Naive thymus-derived CD4-positive, alpha-beta T cell (primary cell): ENCODE measurements around the gene BDKRB2. TPM values are rescaled to one million over a fixed set of nuclear protein-coding genes. Genes with fewer than 3 reads are reported as not detected.

Source experiments
- ATAC-seq: fragments of 150-1000 bp; cut with Tn5 transposase; 2 replicates; pipeline ENCODE4 v1.10.0; 2021; ENCODE audit warnings: mild to moderate bottlenecking, moderate library complexity
- CTCF ChIA-PET: fragments of 350-600 bp; sonication (Branson Sonifier 250); formaldehyde crosslinking; loops from one replicate; lab custom pipeline; 2021; ENCODE audit warnings: antibody characterized with exemption; lab: Charles Lee
- POLR2A ChIA-PET: fragments of 350-600 bp; sonication (Branson Sonifier 250); formaldehyde crosslinking; loops from one replicate; lab custom pipeline; 2021; ENCODE audit warnings: antibody characterized with exemption, inconsistent platforms; lab: Charles Lee
- DNase-seq, 9 donors: peaks; one replicate each; pipeline versions ENCODE4 v3.0.0 to v3.0.0-alpha.2; 2020 to 2022; ENCODE audit warnings: mixed read lengths in 1 of 9
- H3K27ac ChIP-seq: one replicate; pipeline ENCODE4 v1.7.0; 2013; ENCODE audit warnings: mild to moderate bottlenecking, low read depth, low read length, moderate library complexity
- H3K27me3 ChIP-seq, 2 donors: one replicate each; pipeline ENCODE4 v1.7.0; 2013; ENCODE audit warnings: low read length in 2 of 2, mild to moderate bottlenecking in 2 of 2, moderate library complexity in 2 of 2; ENCODE audit not compliant: control insufficient read depth in 2 of 2, insufficient read depth in 2 of 2
- H3K36me3 ChIP-seq, 3 experiments: 1 replicate in 2 of 3; 2 replicates in 1 of 3; pipeline ENCODE4 v1.7.0; 2013; ENCODE audit warnings: low read length in 3 of 3, mild to moderate bottlenecking in 3 of 3, moderate library complexity in 1 of 3; ENCODE audit not compliant: insufficient read depth in 3 of 3, control insufficient read depth in 2 of 3
- H3K4me1 ChIP-seq, 2 donors: one replicate each; pipeline ENCODE4 v1.7.0; 2013; ENCODE audit warnings: low read length in 2 of 2, mild to moderate bottlenecking in 2 of 2, moderate library complexity in 1 of 2; ENCODE audit not compliant: control insufficient read depth in 2 of 2, insufficient read depth in 2 of 2
- H3K4me3 ChIP-seq: 2 replicates; pipeline ENCODE4 v1.7.0; 2013; ENCODE audit warnings: mild to moderate bottlenecking, low read length
- H3K9me3 ChIP-seq, 3 experiments: 1 replicate in 2 of 3; 2 replicates in 1 of 3; pipeline ENCODE4 v1.7.0; 2013; ENCODE audit warnings: low read length in 3 of 3; ENCODE audit not compliant: control insufficient read depth in 2 of 3
- H3K27ac Mint-ChIP-seq, 9 donors: one replicate each; pipeline ENCODE4 v1.8.0; 2020 to 2022; ENCODE audit warnings: mixed read lengths in 9 of 9, mild to moderate bottlenecking in 8 of 9, moderate library complexity in 5 of 9, inconsistent platforms in 2 of 9
- H3K27me3 Mint-ChIP-seq, 5 donors: one replicate each; pipeline ENCODE4 v1.8.0; 2021 to 2022; ENCODE audit warnings: mixed read lengths in 5 of 5, mild to moderate bottlenecking in 1 of 5
- H3K36me3 Mint-ChIP-seq, 5 donors: one replicate each; pipeline ENCODE4 v1.8.0; 2020 to 2022; ENCODE audit warnings: mixed read lengths in 5 of 5, mild to moderate bottlenecking in 3 of 5, inconsistent platforms in 1 of 5
- H3K4me1 Mint-ChIP-seq, 7 donors: one replicate each; pipeline ENCODE4 v1.8.0; 2020 to 2022; ENCODE audit warnings: mixed read lengths in 7 of 7, mild to moderate bottlenecking in 3 of 7, inconsistent platforms in 1 of 7
- H3K4me3 Mint-ChIP-seq, 10 donors: one replicate each; pipeline ENCODE4 v1.8.0; 2020 to 2022; ENCODE audit warnings: mild to moderate bottlenecking in 10 of 10, mixed read lengths in 10 of 10, moderate library complexity in 6 of 10, inconsistent platforms in 2 of 10
- H3K9me3 Mint-ChIP-seq, 11 donors: one replicate each; pipeline ENCODE4 v1.8.0; 2020 to 2022; ENCODE audit warnings: mixed read lengths in 11 of 11, mild to moderate bottlenecking in 4 of 11, inconsistent platforms in 1 of 11, moderate library complexity in 1 of 11
- intact Hi-C, 2 donors: fragments of 100-400 bp; cut with micrococcal nuclease; formaldehyde crosslinking; loops; one replicate each; pipeline ENCODE4 v1.15.1; 2023
- polyA plus RNA-seq, 2 donors: library from polyadenylated mRNA; unstranded; fragments of 300-500 nt; fragmentation: Illumina TruSeq; gene quantifications; one replicate each; pipeline ENCODE4 v1.2.3, GENCODE V29; 2021
- total RNA-seq, 6 experiments: library from RNA in 5 of 6; stranded (reverse) in 5 of 6; gene quantifications; 1 replicate in 5 of 6; 2 replicates in 1 of 6; pipeline ENCODE4 v1.2.3 and lab custom pipeline; 2021 to 2026

Gene BDKRB2
- total and polyA plus RNA-seq, 7 experiments from 2014 or later = 0.08 TPM; not detected in 6

DNA sequence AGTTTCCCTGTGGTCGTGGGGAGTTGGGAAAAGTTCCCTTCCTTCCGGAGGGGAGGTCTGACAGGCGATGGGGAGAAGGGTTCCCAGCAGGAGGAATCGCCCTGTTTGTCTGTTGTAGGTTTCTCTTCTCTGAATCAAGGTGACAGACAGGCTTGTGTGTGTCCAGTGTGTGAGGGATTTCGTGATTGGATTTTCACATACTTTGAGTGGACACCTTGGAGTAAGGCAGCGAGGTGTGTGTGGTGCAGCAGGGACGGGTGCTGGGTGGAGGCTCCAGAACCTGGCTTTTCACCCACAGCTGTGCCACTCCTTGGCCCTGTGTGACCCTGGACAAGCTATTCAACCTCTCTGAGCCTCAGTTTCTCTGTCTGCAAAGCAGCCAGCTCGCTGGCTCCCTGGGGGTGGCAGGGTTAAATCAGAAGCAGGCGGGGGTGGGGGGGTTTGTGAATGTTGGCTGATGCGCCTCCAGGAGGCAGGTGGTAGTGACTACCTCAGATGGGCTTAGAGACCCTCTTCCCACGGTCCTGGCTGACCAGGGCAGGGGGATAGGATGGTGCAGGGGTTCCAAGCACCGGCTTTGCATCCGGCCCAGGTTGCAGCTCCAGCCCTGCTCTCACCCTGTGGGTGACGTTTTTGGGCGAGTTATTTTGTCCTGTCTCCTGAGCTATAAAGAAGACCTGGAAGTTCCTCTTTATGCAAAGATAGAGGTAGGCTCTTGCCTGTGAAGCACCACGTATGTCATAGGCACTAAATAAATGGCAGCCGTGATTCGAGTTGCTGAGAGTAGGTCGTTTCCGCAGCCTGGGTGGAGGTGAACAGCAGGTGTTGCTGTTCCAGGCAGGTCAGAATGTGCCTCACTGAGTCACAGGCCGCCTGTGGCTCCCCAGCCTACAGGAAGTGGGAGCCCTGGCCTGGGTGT is 679 bp downstream of the BDKRB2 start:
- H3K36me3 ChIP-seq = no peaks in the 10 kb centered on the region
- Mint-ChIP-seq H3K36me3 (peaks cover 0 to 1% (median 0%) of the 10 kb centered on the region in 5 donors), H3K9me3 (peaks cover 0 to 2% (median 0%) of the 10 kb centered on the region in 11 donors), H3K4me1 (peaks cover 0 to 12% (median 7%) of the 10 kb centered on the region in 7 donors), H3K4me3 (peak overlapping the region in 3 of 10 donors; percentile 48 to 60 (median 56)), H3K27ac (no peak overlapping the region), H3K27me3 (peaks cover 25 to 41% (median 28%) of the 10 kb centered on the region in 5 donors)
- no peaks in the 10 kb centered on the region for H3K4me1 ChIP-seq
- H3K4me3 ChIP-seq = no peak overlapping the region
- no peaks in the 10 kb centered on the region for H3K9me3 ChIP-seq
- ChIA-PET CTCF (interaction anchor here (1.2 kb wide), 1 partner anchor 91 kb away, joined by 7 read pairs; no protein-coding TSS in a partner anchor), POLR2A (no interaction called here)
- peaks cover 0 to 5% of the 10 kb centered on the region in 2 donors for H3K27me3 ChIP-seq
- DNase-seq (no peak), ATAC-seq (no peak)
- intact Hi-C loops = no loop called here
- H3K27ac ChIP-seq = no peak overlapping the region

DNA sequence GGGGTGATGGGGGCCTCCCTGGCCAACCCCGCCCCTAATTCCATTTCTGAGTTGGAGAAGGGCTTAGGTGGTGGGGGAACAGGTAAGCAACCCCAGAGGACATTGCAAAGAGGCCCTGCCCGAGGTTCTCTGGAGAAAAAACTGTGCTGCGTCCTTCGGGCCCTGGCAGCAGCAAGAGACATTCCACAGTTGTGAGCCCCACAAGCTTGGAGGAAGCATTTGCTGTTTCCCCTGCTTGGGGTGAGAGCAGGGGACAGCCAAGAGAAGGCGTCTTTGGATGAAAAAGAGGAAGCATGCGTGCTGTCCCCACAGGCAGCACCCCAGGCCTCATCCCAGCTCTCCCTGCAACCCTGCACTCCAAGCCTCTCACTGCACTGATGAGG is 1.3 kb downstream of the BDKRB2 start:
- no peak for ATAC-seq
- no peaks in the 10 kb centered on the region for H3K9me3 ChIP-seq
- H3K4me1 ChIP-seq = no peaks in the 10 kb centered on the region
- CTCF ChIA-PET = no interaction called here
- no peak overlapping the region for H3K4me3 Mint-ChIP-seq
- DNase-seq = no peak
- H3K27ac Mint-ChIP-seq = no peak overlapping the region
- peaks cover 0 to 2% (median 0%) of the 10 kb centered on the region in 11 donors for H3K9me3 Mint-ChIP-seq
- peaks cover 0 to 1% (median 0%) of the 10 kb centered on the region in 5 donors for H3K36me3 Mint-ChIP-seq
- POLR2A ChIA-PET = no interaction called here
- H3K4me1 Mint-ChIP-seq = peaks cover 0 to 12% (median 7%) of the 10 kb centered on the region in 7 donors
- no peak overlapping the region for H3K4me3 ChIP-seq
- intact Hi-C loops = no loop called here
- H3K27ac ChIP-seq = no peak overlapping the region
- peaks cover 0 to 5% of the 10 kb centered on the region in 2 donors for H3K27me3 ChIP-seq
- H3K27me3 Mint-ChIP-seq = peaks cover 25 to 45% (median 28%) of the 10 kb centered on the region in 5 donors
- no peaks in the 10 kb centered on the region for H3K36me3 ChIP-seq

DNA sequence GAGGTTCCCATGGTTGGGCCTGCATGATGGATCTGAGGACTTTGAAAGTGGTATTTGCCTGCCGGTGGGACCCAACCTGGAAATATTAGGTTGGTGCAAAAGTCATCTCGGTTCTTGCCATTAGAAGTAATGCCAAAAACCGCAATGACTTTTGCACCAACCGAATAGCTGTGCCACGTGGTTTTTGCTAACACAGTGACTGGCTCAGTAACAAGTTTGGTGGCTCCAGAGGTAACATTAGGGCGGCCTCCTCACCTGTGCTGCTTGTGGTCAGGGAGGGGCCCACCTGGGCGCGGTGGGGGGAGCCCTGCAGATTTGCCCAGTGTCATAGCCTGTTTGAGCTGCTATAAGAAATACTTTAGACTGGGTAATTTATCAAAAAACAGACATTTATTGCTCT is 1.8 kb downstream of the BDKRB2 start:
- H3K27me3 Mint-ChIP-seq = peaks cover 25 to 45% (median 28%) of the 10 kb centered on the region in 5 donors
- no peaks in the 10 kb centered on the region for H3K4me1 ChIP-seq
- peaks cover 0 to 5% of the 10 kb centered on the region in 2 donors for H3K27me3 ChIP-seq
- peaks cover 0 to 1% (median 0%) of the 10 kb centered on the region in 5 donors for H3K36me3 Mint-ChIP-seq
- intact Hi-C loops = no loop called here
- peaks cover 0 to 12% (median 7%) of the 10 kb centered on the region in 7 donors for H3K4me1 Mint-ChIP-seq
- no peak overlapping the region for H3K27ac Mint-ChIP-seq
- H3K4me3 Mint-ChIP-seq = no peak overlapping the region
- DNase-seq (no peak), ATAC-seq (no peak)
- H3K4me3 ChIP-seq = no peak overlapping the region
- no peaks in the 10 kb centered on the region for H3K36me3 ChIP-seq
- no peak overlapping the region for H3K27ac ChIP-seq
- CTCF ChIA-PET = interaction anchor here (0.6 kb wide), 1 partner anchor 163 kb away, joined by 3 read pairs; no protein-coding TSS in a partner anchor
- H3K9me3 Mint-ChIP-seq = peaks cover 0 to 4% (median 0%) of the 10 kb centered on the region in 11 donors
- POLR2A ChIA-PET = no interaction called here
- no peaks in the 10 kb centered on the region for H3K9me3 ChIP-seq

DNA sequence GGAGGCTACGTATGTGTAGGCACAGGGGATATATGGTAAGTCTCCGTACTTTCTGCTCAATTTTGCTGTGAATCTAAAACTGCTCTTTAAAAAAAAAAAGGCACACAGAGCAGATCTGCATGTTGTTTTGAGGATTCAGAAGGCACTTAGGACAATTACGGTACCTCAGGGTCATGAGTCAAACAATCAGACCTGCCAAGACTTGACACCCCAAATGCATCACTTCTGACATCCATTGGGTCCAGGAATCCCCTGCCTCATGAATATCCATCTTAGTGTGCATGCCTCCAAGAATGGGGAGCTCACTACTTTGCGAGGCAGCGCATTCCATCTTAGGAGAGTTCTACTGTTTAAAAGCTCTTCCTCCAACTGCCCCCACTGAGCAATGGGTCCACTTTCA is 3.0 kb downstream of the BDKRB2 start:
- H3K4me1 Mint-ChIP-seq = peaks cover 0 to 10% (median 7%) of the 10 kb centered on the region in 7 donors
- POLR2A ChIA-PET = no interaction called here
- intact Hi-C loops = no loop called here
- Histone ChIP-seq H3K27ac (no peak overlapping the region), H3K4me3 (no peak overlapping the region), H3K36me3 (no peaks in the 10 kb centered on the region), H3K9me3 (peaks cover 0 to 10% (median 0%) of the 10 kb centered on the region in 3 experiments), H3K27me3 (peaks cover 0 to 5% of the 10 kb centered on the region in 2 donors), H3K4me1 (no peaks in the 10 kb centered on the region)
- no peak for ATAC-seq
- CTCF ChIA-PET = no interaction called here
- peaks cover 20 to 36% (median 25%) of the 10 kb centered on the region in 5 donors for H3K27me3 Mint-ChIP-seq
- H3K36me3 Mint-ChIP-seq = peaks cover 0 to 7% (median 0%) of the 10 kb centered on the region in 5 donors
- no peak overlapping the region for H3K4me3 Mint-ChIP-seq
- H3K9me3 Mint-ChIP-seq = peaks cover 0 to 17% (median 4%) of the 10 kb centered on the region in 11 donors
- DNase-seq = no peak
- H3K27ac Mint-ChIP-seq = no peak overlapping the region

DNA sequence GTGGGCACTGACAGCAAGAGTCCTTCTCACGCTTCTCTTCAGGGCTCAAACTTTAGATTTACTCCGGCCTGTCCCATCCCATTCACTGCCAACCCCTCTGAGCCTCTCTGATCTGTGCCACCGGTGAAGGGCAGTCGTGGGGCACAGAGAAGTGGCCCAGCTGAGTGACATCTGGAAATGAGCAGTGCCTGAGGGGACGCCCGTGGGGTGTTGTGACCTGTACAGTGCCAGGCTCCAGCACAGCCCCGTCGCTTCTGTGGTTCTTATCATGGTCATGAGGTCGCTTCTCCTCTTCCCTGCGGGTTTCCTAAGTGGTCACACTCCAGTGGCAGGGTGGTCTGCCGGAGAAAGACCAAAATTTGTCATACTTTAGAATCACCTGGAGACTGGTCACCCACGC is 4.1 kb downstream of the BDKRB2 start:
- Histone ChIP-seq H3K4me3 (no peak overlapping the region), H3K27ac (no peak overlapping the region), H3K9me3 (peaks cover 0 to 10% (median 0%) of the 10 kb centered on the region in 3 experiments), H3K36me3 (no peaks in the 10 kb centered on the region), H3K27me3 (peaks cover 0 to under 1% of the 10 kb centered on the region in 2 donors), H3K4me1 (no peaks in the 10 kb centered on the region)
- ChIA-PET CTCF (no interaction called here), POLR2A (no interaction called here)
- H3K27me3 Mint-ChIP-seq = peaks cover 10 to 26% (median 22%) of the 10 kb centered on the region in 5 donors
- peaks cover 0 to 8% (median 7%) of the 10 kb centered on the region in 7 donors for H3K4me1 Mint-ChIP-seq
- no peak overlapping the region for H3K4me3 Mint-ChIP-seq
- no peak overlapping the region for H3K27ac Mint-ChIP-seq
- peaks cover 0 to 24% (median 6%) of the 10 kb centered on the region in 11 donors for H3K9me3 Mint-ChIP-seq
- ATAC-seq (no peak), DNase-seq (no peak)
- H3K36me3 Mint-ChIP-seq = peaks cover 0 to 7% (median 0%) of the 10 kb centered on the region in 5 donors
- intact Hi-C loops = no loop called here

DNA sequence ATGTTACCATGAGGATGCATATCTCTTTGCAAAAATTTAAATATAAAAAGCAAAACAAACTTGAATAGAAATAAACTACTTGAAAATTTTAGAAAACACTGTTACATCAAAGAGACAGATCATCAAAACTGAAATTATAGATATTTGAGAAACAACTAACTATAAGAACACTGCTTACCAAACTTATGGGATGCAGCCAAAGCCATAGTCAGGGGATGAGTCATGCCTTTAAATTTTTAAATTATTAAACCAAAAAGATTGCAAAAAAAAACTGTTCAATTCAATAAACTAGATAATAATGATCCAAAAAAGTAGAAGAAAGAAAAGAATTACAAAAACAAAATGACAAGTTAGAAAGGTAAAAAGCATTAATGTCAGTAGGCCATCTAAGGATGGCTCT is 7.5 kb downstream of the BDKRB2 start:
- DNase-seq (no peak), ATAC-seq (no peak)
- no peaks in the 10 kb centered on the region for H3K27me3 ChIP-seq
- peaks cover 0 to 24% (median 6%) of the 10 kb centered on the region in 11 donors for H3K9me3 Mint-ChIP-seq
- H3K4me3 ChIP-seq = no peak overlapping the region
- intact Hi-C loops = no loop called here
- H3K27ac ChIP-seq = no peak overlapping the region
- peaks cover 0 to 10% (median 0%) of the 10 kb centered on the region in 3 experiments for H3K9me3 ChIP-seq
- H3K4me1 ChIP-seq = no peaks in the 10 kb centered on the region
- no peak overlapping the region for H3K27ac Mint-ChIP-seq
- no peaks in the 10 kb centered on the region for H3K36me3 ChIP-seq
- peaks cover 0 to 15% (median 5%) of the 10 kb centered on the region in 5 donors for H3K27me3 Mint-ChIP-seq
- no peak overlapping the region for H3K4me3 Mint-ChIP-seq
- ChIA-PET CTCF (no interaction called here), POLR2A (no interaction called here)
- H3K4me1 Mint-ChIP-seq = no peaks in the 10 kb centered on the region
- H3K36me3 Mint-ChIP-seq = peaks cover 0 to 7% (median 0%) of the 10 kb centered on the region in 5 donors
